NCI-H146 treated with DMSO at 0.1 percent for 48 hours (cell line): ENCODE results near the gene SLC35F1.

Experiments used
- DNase-seq: peaks from one replicate; lab custom pipeline; 2025; ENCODE audit not compliant: unreplicated experiment; lab: John Stamatoyannopoulos, UW

Gene SLC35F1

DNA sequence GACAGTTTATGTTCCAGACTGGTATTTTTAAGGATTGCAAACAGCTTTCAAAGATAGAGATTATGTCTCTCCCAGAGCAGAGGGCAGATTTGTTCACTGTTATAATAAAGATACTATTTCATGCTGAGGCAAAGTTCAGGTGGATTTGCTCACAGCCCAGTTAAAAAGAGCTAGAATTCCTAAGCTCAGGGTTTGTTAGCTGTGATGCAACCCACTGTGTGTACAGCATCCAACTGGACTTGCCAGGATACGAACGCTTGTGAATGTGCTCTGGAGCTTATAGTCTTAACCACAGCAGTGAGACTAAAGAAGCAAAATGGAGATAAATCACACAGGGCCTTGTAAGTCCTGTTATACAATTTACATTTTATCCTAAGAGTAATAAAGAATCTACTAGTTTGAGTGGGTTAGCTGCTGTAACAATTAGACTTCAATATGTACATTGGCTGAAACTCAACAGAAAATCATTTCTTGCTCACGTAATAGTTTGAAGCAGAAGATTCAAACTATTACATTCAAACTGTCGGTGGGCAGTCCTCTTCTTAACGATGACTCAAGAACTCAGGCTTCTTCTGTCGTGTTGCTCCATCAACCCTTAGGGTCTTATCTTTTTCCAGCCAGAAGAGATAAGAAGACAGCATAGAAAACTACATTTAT is 437.1 kb downstream of the SLC35F1 start:
- DNase-seq: no peak

DNA sequence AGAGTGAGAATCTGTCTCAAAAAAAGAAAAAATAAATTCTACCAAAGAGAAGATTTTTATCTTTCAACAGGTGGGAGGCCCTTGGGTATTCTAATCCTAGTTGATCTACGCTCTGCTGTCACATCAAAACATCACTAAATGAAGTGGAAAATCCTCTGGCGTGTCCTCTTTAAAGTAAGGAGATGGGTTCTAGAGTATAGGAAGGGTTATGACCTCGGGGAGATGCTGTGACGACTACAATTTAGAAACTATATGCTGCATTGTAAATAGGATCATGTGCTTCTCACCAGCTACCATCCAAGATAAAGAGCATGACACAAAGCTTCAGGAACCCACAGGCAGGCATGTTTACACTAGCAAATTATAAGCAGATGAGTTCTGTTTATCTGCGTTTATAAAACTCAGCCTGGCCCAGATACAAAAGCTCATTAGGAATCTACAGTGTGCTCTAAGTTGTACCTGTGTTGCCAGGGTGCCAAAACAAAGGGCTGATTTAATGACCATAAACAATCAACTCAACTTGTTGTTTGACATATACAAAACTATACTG is 443.9 kb downstream of the SLC35F1 start:
- no peak for DNase-seq

DNA sequence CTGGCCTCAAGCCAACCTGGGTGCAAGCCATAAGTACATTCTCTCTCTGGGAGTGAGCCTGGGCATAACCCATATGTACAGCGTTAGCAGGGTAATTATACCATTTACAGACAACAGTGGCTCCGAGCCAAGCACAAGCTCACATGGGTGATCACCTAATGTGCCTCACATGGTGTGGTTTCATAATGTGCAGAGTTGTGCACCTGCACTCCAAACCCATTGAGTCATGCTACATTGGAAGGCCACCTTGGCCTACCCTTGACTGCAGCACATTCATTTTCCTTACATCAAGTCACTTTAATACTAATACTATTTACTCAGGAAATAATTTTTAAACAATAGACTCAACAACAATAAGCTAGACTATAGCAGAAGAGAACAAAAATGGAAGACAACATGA is 446.5 kb downstream of the SLC35F1 start:
- DNase-seq: no peak

DNA sequence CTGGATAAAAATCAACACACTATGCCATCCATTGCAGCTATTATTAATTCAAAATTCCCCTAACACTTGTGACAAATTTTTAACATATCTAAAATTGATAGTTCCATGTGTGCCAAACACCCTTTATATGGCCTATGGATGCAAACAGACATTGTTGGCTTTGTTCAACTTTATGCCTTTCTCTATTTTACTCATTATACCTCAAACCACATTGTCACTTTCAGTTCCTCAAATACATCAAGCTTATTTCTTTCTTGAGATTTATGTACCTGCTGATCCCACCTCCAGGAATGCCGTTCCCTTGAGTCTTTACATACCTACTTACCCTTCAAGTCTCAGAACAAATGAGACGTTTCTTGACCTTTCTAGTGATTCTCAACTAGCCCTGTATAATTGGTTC is 447.6 kb downstream of the SLC35F1 start:
- DNase-seq: no peak

DNA sequence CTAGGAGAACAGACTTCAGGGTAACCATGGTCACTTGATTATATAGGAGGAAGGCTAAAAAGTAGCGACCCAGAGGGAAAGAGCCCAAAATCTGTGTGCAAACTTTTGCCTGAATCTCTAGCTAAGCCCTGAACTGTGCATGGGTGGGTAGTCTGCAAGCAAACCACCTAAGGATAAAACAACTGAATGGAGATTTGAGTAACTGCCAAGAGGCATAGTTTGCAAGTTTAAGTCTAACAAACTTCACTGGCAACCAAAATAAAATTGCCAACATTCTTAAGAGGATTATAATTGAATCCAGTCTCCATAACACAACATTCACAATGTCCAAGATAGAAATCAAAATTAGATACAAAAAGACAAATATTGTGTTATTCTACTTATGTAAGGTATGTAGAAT is 449.0 kb downstream of the SLC35F1 start:
- no peak for DNase-seq

DNA sequence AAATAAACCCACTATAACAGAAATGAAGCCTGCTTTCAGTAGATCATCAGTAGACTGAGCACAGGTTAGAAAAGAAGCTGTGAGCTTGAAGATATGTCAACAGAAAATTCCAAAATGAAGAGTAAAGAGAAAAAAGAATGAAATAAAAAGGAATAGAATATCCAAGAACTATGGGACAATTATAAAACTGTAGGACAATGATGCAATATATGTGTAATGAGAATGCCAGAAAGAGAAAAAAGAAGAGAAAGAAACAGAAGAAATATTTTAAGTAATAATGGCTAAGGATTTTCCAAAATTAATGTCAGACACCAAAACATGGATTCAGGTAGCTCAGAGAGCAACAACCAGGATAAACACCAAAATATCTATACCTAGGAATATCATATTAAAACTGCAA is 449.6 kb downstream of the SLC35F1 start:
- DNase-seq: no peak
